Measurements from ENCODE around the gene CLDN22.

CLDN22 gene

GRCh38 chr4:183323295-183323694 is 3.2 kb upstream of the CLDN22 start:
- in situ Hi-C loops (cut with MboI; ENCODE audit: low sequenced_read_pairs) = no loop called here

- in situ Hi-C loops (cut with MboI; ENCODE audit: low sequenced_read_pairs) = no loop called here
These were observed 2.2 kb upstream of the CLDN22 start, which contains the start of gene CLDN24 for GRCh38 chr4:183322326-183322725. Gene CLDN24, minus strand, starts transcription at chr4:183322426. Its CDS starts 0 bp downstream, at chr4:183322426.

- in situ Hi-C loops (cut with MboI; ENCODE audit: low sequenced_read_pairs) = no loop called here
These were observed 1.4 kb upstream of the CLDN22 start for GRCh38 chr4:183321516-183321915.

- in situ Hi-C loops (cut with MboI; ENCODE audit: low sequenced_read_pairs) = no loop called here
These were observed 1.0 kb upstream of the CLDN22 start for GRCh38 chr4:183321079-183321478.

- in situ Hi-C loops (cut with MboI; ENCODE audit: low sequenced_read_pairs) = no loop called here
These were observed 1.4 kb downstream of the CLDN22 start for GRCh38 chr4:183318656-183319055.

GRCh38 chr4:183314806-183315205 is 5.3 kb downstream of the CLDN22 start:
- in situ Hi-C loops (cut with MboI; ENCODE audit: low sequenced_read_pairs) = no loop called here

- in situ Hi-C loops (cut with MboI; ENCODE audit: low sequenced_read_pairs) = no loop called here
These were observed 5.7 kb downstream of the CLDN22 start for GRCh38 chr4:183314336-183314735.

- in situ Hi-C loops (cut with MboI; ENCODE audit: low sequenced_read_pairs) = no loop called here
These were observed 7.2 kb downstream of the CLDN22 start for GRCh38 chr4:183312841-183313240.

GRCh38 chr4:183306811-183307210 is 13.3 kb downstream of the CLDN22 start:
- in situ Hi-C loops (cut with MboI; ENCODE audit: low sequenced_read_pairs) = no loop called here

GRCh38 chr4:183304538-183304937 is 15.5 kb downstream of the CLDN22 start:
- in situ Hi-C loops (cut with MboI; ENCODE audit: low sequenced_read_pairs) = no loop called here

- in situ Hi-C loops (cut with MboI; ENCODE audit: low sequenced_read_pairs) = no loop called here
These were observed 16.0 kb downstream of the CLDN22 start for GRCh38 chr4:183304067-183304466.

GRCh38 chr4:183303301-183303700 is 16.8 kb downstream of the CLDN22 start:
- in situ Hi-C loops (cut with MboI; ENCODE audit: low sequenced_read_pairs) = no loop called here

GRCh38 chr4:183300655-183301054 is 19.4 kb downstream of the CLDN22 start:
- in situ Hi-C loops (cut with MboI; ENCODE audit: low sequenced_read_pairs) = no loop called here

- in situ Hi-C loops (cut with MboI; ENCODE audit: low sequenced_read_pairs) = no loop called here
These were observed 20.0 kb downstream of the CLDN22 start for GRCh38 chr4:183300070-183300469.

GRCh38 chr4:183299464-183299863 is 20.6 kb downstream of the CLDN22 start:
- in situ Hi-C loops (cut with MboI; ENCODE audit: low sequenced_read_pairs) = no loop called here

- in situ Hi-C loops (cut with MboI; ENCODE audit: low sequenced_read_pairs) = no loop called here
These were observed 22.4 kb downstream of the CLDN22 start for GRCh38 chr4:183297675-183298074.

- in situ Hi-C loops (cut with MboI; ENCODE audit: low sequenced_read_pairs) = no loop called here
These were observed 24.4 kb downstream of the CLDN22 start for GRCh38 chr4:183295711-183296110.

GRCh38 chr4:183291070-183291469 is 29.0 kb downstream of the CLDN22 start:
- in situ Hi-C loops (cut with MboI; ENCODE audit: low sequenced_read_pairs) = no loop called here

- in situ Hi-C loops (cut with MboI; ENCODE audit: low sequenced_read_pairs) = no loop called here
These were observed 30.4 kb downstream of the CLDN22 start for GRCh38 chr4:183289688-183290087.

GRCh38 chr4:183288955-183289354 is 31.1 kb downstream of the CLDN22 start:
- in situ Hi-C loops (cut with MboI; ENCODE audit: low sequenced_read_pairs) = no loop called here

- in situ Hi-C loops (cut with MboI; ENCODE audit: low sequenced_read_pairs) = no loop called here
These were observed 32.4 kb downstream of the CLDN22 start for GRCh38 chr4:183287677-183288076.

GRCh38 chr4:183287309-183287659 is 32.8 kb downstream of the CLDN22 start:
- in situ Hi-C loops (cut with MboI; ENCODE audit: low sequenced_read_pairs) = no loop called here

- in situ Hi-C loops (cut with MboI; ENCODE audit: low sequenced_read_pairs) = no loop called here
These were observed 33.3 kb downstream of the CLDN22 start for GRCh38 chr4:183286590-183287308.

Data from hTERT RPE-1 (cell line).